Stomach smooth muscle (tissue), 2 donors: Measurements from ENCODE around the gene FOXL3.

ENCODE experiments used
- H3K27ac ChIP-seq: one replicate; pipeline ENCODE4 v1.7.0; 2013; ENCODE audit warnings: mild to moderate bottlenecking, low read length, inconsistent platforms
- H3K27me3 ChIP-seq, 2 donors: one replicate each; pipeline ENCODE4 v1.7.0; 2013; ENCODE audit warnings: low read length in 2 of 2; ENCODE audit not compliant: insufficient read depth in 2 of 2, control insufficient read depth in 1 of 2
- H3K36me3 ChIP-seq, 2 donors: one replicate each; pipeline ENCODE4 v1.7.0; 2013; ENCODE audit warnings: low read length in 2 of 2; ENCODE audit not compliant: control insufficient read depth in 2 of 2, insufficient read depth in 2 of 2
- H3K4me1 ChIP-seq: one replicate; pipeline ENCODE4 v1.7.0; 2013; ENCODE audit warnings: low read length; ENCODE audit not compliant: control insufficient read depth, insufficient read depth
- H3K4me3 ChIP-seq, 2 donors: one replicate each; pipeline ENCODE4 v1.7.0; 2013; ENCODE audit warnings: low read length in 2 of 2
- H3K9ac ChIP-seq, 2 donors: one replicate each; pipeline ENCODE4 v1.7.0; 2013; ENCODE audit warnings: low read length in 2 of 2, mild to moderate bottlenecking in 1 of 2
- H3K9me3 ChIP-seq, 2 donors: one replicate each; pipeline ENCODE4 v1.7.0; 2013; ENCODE audit warnings: low read length in 2 of 2; ENCODE audit not compliant: control insufficient read depth in 2 of 2
- donor health status: healthy.
- donor health status: Pancreatic carcinoma.

The FOXL3 gene

DNA sequence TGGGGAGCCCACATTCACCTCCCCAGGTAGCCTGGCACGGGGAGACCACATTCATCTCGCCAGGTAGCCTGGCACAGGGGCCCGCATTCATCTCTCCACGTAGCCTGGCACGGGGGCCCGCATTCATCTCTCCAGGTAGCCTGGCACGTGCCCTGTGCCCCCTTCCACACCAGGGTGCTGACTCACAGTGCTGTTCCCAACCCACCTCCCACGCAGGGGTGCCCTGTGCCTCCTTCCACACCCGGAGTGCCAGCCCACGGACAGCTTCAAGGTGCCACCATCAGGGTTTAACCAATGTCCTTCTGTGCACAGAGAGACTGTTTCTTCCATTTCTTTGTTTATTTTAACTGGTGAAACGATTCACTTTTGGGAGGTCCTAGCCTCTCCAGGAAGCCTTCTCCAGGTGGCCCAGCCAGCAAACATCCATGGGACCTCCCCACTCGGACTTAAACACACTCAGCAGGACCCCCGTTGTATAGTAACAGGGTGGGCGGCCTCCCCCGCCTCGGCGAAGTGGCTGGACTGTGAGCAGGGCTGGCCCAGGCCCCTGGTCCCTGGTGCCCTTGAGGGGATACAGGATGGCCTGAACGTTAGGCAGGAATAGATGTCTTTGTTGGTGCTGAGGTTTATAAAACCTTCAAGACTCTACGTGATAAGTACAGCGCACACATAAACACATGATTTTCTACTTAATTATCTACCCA is 41.1 kb upstream of the FOXL3 start:
- Histone ChIP-seq H3K36me3 (peaks cover 44% of the 10 kb centered on the region in 2 donors), H3K4me3 (no peak overlapping the region), H3K27ac (no peak overlapping the region), H3K27me3 (no peaks in the 10 kb centered on the region), H3K9ac (no peak overlapping the region), H3K9me3 (no peaks in the 10 kb centered on the region), H3K4me1 (no peaks in the 10 kb centered on the region)

DNA sequence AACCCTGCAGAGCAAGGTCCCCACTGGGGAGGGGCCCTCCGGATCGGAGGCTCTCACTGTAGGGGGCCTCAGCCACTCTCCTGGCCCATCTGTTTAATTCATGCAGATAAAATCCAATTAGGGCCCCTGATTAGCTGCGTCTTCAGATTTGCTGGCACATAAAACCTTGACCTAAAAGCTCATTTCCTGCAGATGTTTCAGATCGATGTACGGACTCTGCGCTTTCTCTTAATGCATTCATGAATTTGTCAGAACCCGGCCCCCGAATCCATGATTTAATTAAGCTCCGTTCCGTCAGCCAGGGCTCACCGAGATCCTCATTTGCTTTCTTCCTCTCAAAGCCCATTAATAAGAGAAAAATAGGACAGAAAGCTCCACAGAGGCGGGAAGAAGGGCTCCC is 40.0 kb upstream of the FOXL3 start:
- Histone ChIP-seq H3K27ac (no peak overlapping the region), H3K4me1 (no peaks in the 10 kb centered on the region), H3K36me3 (peaks cover 45 to 55% of the 10 kb centered on the region in 2 donors), H3K4me3 (no peak overlapping the region), H3K27me3 (no peaks in the 10 kb centered on the region), H3K9ac (no peak overlapping the region), H3K9me3 (no peaks in the 10 kb centered on the region)

DNA sequence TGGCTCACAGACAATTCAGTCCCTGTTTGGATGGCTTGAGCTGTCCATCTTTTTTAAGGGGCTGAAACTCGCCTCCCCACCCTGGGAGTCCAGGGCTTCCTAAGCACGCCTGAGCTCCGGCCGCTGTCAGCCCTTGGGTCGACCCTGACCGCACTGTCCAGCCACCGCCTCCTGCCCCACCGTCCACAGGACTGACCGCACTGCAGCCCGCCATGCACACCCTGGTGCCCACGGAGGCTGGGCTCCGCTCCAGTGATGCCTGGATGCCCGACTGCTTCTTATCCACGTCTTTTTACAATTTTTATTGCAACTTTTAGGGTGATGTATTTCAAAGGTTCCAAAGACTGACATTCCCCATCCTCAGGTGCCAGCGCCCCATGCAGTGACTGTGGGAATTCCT is 39.4 kb upstream of the FOXL3 start:
- H3K4me1 ChIP-seq = no peaks in the 10 kb centered on the region
- H3K27me3 ChIP-seq = no peaks in the 10 kb centered on the region
- no peak overlapping the region for H3K9ac ChIP-seq
- H3K4me3 ChIP-seq = no peak overlapping the region
- H3K36me3 ChIP-seq = peaks cover 51 to 60% of the 10 kb centered on the region in 2 donors
- no peaks in the 10 kb centered on the region for H3K9me3 ChIP-seq
- H3K27ac ChIP-seq = no peak overlapping the region

DNA sequence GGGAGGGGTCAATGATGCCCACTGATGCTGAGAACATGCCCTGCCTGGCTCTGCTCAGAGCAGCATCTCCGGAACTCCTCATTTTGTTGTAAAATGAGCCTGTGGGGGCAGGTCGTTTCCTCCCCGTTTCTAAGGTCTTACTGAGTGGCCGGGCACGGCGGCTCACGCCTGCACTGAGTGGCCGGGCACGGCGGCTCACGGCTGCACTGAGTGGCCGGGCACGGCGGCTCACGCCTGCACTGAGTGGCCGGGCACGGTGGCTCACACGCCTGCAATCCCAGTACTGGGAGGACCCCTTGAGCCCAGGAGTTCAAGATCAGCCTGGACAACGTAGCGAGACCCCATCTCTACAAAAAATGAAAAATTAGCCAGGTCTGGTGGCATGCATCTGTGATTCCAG is 39.0 kb upstream of the FOXL3 start:
- Histone ChIP-seq H3K27me3 (no peaks in the 10 kb centered on the region), H3K36me3 (peaks cover 56 to 61% of the 10 kb centered on the region in 2 donors), H3K9ac (no peak overlapping the region), H3K9me3 (no peaks in the 10 kb centered on the region), H3K4me1 (no peaks in the 10 kb centered on the region), H3K4me3 (no peak overlapping the region), H3K27ac (no peak overlapping the region)

DNA sequence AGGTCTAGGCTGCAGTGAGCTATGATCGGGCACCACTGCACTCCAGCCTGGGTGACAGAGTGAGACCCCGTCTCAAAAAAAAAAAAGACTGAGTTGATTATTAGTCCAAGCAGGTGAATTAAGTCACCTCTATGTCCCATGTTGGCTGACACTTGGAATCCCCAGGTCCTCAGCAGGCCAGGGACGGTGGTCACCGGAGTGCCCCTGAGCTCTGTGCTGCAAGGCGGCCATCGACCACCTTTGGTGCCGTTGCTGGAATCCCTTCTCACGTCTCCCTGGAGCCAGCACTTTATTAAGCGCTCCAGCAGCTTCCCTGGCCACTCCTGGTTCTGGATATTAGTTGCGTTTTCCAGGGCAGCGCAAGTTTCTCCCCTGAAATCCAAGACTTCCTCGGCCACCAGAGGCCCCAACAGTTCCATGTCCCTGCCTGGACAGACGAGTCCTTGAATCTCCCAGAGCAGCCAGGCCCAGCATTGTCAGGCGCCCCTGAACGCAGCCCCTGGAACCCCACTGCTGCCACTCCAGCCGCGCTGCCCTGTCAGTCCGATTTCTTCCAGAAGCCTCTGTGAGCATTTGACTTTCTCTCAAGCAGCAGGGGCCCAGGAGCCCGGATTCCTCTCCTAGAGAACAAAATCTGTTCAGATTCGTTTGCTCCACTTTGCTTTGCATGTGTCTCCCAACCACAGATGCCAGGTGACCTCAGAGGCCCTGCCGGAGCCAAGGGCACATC is 38.4 kb upstream of the FOXL3 start:
- no peaks in the 10 kb centered on the region for H3K9me3 ChIP-seq
- H3K9ac ChIP-seq = no peak overlapping the region
- H3K27me3 ChIP-seq = no peaks in the 10 kb centered on the region
- H3K36me3 ChIP-seq = peaks cover 57 to 62% of the 10 kb centered on the region in 2 donors
- H3K4me3 ChIP-seq = no peak overlapping the region
- no peak overlapping the region for H3K27ac ChIP-seq
- no peaks in the 10 kb centered on the region for H3K4me1 ChIP-seq

DNA sequence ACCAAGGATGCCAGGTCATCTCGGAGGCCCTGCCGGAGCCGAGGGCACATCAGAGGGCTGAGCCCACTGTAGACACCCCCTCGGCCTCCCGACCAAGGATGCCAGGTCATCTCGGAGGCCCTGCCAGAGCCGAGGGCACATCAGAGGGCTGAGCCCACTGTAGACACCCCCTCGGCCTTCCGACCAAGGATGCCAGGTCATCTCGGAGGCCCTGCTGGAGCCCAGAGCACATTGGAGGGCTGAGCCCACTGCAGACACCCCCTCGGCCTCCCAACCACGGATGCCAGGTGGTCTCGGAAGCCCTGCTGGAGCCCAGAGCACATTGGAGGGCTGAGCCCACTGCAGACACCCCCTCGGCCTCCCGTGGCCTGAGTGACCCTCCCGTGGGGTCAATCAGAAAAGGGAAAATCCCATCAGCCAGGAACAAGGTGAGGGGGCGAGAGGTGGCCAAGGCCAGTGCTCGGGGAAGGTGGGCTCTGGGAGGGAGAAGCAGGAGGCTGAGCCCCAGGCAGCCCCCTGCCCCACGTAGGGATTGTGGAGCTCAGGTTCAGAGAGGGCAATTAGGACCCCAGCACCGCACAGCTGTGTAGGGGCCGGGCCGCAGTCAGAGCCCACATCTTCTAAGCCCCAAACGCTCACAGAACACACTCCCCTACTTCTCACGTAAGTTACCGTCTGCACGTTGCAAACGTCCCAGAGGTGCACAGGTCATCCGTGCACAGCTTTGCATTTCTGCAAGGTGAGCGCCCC is 37.6 kb upstream of the FOXL3 start:
- H3K4me3 ChIP-seq = no peak overlapping the region
- H3K9me3 ChIP-seq = no peaks in the 10 kb centered on the region
- H3K9ac ChIP-seq = no peak overlapping the region
- H3K36me3 ChIP-seq = peaks cover 62 to 67% of the 10 kb centered on the region in 2 donors
- H3K27me3 ChIP-seq = no peaks in the 10 kb centered on the region
- H3K4me1 ChIP-seq = no peaks in the 10 kb centered on the region
- H3K27ac ChIP-seq = no peak overlapping the region

DNA sequence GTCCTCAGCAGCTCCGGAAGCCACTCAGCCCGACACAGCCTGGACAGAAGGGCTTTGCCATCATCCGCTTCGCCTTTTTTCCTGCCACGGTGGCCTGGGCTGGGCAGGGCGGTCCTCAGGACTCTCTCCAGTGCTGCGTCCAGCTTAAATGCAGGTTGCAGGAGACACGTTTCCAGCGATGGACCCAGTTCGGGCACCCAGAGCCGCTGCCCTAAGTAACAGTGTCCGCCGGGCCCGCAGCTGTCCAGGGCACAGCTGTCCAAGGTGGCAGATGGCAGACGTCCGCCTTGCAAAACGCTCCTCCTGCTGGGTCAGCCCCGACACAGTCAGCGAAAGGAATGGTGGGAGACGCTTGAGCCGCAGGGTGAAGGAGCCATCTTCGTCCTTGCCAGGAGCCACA is 37.0 kb upstream of the FOXL3 start:
- Histone ChIP-seq H3K27ac (no peak overlapping the region), H3K4me3 (no peak overlapping the region), H3K36me3 (peaks cover 64 to 68% of the 10 kb centered on the region in 2 donors), H3K4me1 (no peaks in the 10 kb centered on the region), H3K9me3 (no peaks in the 10 kb centered on the region), H3K27me3 (no peaks in the 10 kb centered on the region), H3K9ac (no peak overlapping the region)

DNA sequence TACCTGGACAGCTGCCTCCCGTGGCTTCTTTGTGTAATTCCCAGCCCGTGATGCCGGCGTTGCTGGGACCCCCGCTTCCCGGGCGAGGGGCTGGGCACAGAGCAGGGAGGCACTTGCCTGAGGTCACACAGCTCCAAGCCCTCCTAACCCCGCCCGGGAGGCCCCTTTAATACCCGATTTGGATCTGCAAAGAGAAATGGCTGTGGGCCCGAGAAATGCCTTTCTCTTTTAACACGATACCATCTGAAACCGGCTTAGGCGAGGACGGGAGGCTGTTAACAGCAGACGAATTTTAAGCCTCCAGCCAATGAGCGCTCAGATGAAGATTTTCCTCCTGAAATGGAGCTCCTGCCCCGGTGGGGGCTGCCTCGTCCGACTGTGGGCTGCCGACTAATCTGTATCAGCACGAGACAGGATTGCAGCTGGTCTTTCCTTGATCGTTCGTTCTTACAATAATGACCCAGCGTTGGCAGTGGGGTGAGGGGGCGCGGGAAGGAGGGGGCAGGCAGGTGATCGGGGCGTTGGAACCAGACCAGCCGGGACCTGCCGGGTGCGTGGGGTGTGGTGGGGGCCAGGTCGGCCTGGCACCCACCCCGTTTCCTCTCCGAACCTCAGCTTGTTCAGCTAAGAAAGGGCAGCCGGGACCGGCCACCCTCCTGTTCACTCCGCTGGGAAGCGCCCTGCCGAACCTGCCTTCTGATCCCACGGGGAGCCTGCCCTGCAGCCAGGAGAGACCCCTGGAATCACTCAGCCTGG is 36.2 kb upstream of the FOXL3 start:
- H3K27me3 ChIP-seq = no peaks in the 10 kb centered on the region
- peaks cover 64 to 70% of the 10 kb centered on the region in 2 donors for H3K36me3 ChIP-seq
- no peaks in the 10 kb centered on the region for H3K9me3 ChIP-seq
- no peak overlapping the region for H3K9ac ChIP-seq
- no peaks in the 10 kb centered on the region for H3K4me1 ChIP-seq
- H3K4me3 ChIP-seq = no peak overlapping the region
- no peak overlapping the region for H3K27ac ChIP-seq

DNA sequence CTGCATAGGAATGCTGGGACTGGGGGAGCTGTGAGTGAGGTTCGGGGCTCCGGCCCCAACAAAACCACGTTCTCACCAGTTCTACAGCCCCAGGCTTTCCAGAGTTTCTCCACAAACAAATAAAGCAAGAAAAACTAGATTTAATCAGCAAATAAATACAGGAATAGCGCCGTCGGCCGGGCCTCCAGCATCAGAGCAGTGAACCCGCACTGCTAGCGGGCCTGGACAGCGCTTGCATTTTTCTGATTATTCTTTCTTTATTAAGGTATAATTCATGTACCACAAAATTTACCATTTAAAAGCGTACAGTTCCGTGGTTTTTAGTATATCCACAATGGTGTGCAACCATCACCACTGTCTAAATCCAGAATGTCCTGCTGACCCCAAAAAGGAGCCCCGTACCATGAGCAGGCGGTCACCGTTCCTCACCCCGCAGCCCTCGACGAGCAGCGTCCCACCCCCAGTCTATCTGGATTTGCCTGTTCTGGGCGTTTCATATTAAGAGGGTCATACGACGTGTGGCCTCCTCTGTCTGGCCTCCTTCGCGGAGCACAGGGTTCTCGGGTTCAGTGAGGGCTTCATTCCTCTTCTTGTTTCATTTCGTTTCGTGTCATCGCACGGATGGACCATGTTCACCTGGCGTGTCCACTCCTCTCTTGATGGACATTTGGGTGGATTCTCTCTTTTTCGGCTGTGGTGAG is 35.5 kb upstream of the FOXL3 start:
- H3K4me1 ChIP-seq = no peaks in the 10 kb centered on the region
- H3K4me3 ChIP-seq = no peak overlapping the region
- H3K9me3 ChIP-seq = no peaks in the 10 kb centered on the region
- no peak overlapping the region for H3K27ac ChIP-seq
- H3K36me3 ChIP-seq = peaks cover 64 to 70% of the 10 kb centered on the region in 2 donors
- H3K27me3 ChIP-seq = no peaks in the 10 kb centered on the region
- no peak overlapping the region for H3K9ac ChIP-seq

DNA sequence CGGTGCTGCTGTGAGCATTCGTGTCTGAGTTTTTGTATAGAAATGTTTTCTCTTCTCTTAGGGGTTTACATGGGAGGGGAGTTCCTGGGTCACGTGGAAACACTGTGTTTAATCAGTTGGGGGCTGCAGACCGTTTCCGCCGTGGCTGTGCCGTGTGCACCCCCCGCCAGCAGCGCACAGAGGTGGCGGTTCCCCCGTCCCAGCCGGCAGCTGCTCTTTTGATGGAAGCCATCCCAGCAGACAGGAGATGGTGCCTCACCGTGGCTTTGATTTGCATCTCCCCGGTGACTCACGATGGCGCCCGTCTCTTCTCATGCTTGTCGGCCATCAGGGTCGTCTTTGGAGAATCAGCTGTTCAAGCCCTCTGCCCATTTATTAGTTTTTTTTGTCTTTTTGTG is 34.9 kb upstream of the FOXL3 start:
- Histone ChIP-seq H3K27me3 (no peaks in the 10 kb centered on the region), H3K27ac (no peak overlapping the region), H3K9ac (no peak overlapping the region), H3K36me3 (peaks cover 66 to 73% of the 10 kb centered on the region in 2 donors), H3K4me1 (no peaks in the 10 kb centered on the region), H3K4me3 (no peak overlapping the region), H3K9me3 (no peaks in the 10 kb centered on the region)
